HUDEP-2 (cell line): ENCODE measurements around the gene IER5.
A peak's percentile ranks its signal among the peaks of the same experiment; 100 is the strongest.

ENCODE experiments used
- DNase-seq, 76 experiments: peaks; one replicate each; lab custom pipeline; 2025; ENCODE audit not compliant: unreplicated experiment in 76 of 76; lab: John Stamatoyannopoulos, UW

IER5 gene

GRCh38 chr1:181129771-181130606 is 41.5 kb downstream of the IER5 start:
- peak in 53 of 76 experiments; percentile 5 to 73 (median 34) for DNase-seq

GRCh38 chr1:181131255-181131941 is 42.9 kb downstream of the IER5 start:
- no peak for DNase-seq

GRCh38 chr1:181133441-181133951 is 45.0 kb downstream of the IER5 start:
- DNase-seq = no peak

DNA sequence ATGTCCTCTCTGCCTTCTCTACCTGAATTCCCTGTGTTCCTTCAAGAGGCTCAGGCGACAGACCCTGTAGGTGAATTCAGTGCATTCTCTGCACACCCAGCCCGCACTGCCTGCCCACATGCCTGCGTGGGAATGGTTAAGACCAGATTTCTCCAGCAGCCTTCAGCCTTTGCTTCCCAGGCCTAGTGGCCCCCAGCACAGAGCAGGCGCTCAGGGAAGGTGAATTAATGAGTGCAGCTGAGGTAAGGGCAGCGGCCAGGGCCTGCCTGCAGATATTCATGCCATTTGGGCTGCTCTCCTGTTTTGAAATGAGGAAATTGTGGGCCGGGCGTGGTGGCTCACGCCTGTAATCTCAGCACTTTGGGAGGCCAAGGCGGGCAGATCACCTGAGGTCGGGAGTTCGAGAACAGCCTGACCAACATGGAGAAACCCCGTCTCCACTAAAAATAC is 45.5 kb downstream of the IER5 start:
- DNase-seq = no peak

GRCh38 chr1:181134543-181135436 is 46.3 kb downstream of the IER5 start:
- peak in 14 of 76 experiments; percentile 7 to 53 (median 22) for DNase-seq

DNA sequence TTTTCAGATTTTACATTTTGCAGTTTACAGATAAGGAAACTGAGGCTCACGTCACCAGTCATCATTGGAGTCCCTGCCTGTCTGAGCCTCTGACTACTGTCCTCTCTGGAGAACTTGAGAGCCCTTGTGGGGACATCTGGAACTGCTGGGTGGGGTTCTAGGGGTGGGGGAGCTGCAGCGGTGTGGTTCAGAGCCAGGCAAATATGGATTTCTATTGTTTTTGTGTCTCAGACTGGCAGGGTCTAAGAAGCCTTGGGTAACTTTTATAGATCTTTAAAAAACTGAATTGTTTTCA is 46.9 kb downstream of the IER5 start:
- peak in 28 of 76 experiments; percentile 5 to 64 (median 24) for DNase-seq

GRCh38 chr1:181135815-181136737 is 47.6 kb downstream of the IER5 start:
- no peak for DNase-seq

GRCh38 chr1:181136738-181137122 is 48.2 kb downstream of the IER5 start:
- DNase-seq = no peak

DNA sequence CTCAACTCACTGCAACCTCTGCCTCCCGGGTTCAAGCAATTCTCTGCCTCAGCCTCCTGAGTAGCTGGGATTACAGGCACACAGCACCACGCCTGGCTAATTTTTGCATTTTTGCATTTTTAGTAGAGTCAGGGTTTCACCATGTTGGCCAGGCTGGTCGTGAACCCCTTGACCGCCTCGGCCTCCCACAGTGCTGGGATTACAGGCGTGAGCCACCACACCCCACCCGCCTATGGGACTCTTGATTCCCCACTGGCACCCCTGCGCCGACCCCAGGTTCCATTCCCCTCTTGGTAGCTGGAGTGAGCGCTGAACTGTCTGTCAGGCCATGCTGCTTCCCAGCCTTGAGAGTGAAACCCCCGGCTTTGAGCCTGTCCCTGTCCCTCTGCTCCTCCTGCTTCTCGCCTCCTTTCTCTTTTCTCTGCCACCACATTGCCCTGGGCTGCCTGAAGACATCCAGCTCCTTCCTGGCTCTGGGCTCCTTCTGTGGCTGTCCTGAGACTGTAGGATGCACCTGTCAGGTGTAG is 48.8 kb downstream of the IER5 start:
- DNase-seq = no peak

- DNase-seq = no peak
Measured at GRCh38 chr1:181139631-181140061, 51.1 kb downstream of the IER5 start.

DNA sequence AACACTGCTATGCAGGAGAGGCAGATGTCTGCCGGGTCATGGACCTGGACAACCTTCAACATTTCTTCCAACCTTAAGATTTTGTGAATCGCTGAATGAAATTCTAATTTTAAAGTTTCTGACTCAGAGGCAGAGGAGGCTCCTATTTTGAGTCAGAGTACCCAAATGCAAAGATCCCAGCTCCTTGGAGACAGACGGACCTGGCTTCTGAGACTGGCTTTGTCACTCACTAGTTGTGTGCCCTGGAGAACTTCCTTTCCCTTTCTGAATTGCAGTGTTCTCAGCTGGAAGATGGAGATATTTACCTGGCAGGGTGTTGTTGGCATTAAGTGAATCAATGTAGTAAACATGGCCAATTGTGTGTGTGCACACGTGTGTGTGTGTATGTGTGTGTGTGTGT is 51.9 kb downstream of the IER5 start:
- DNase-seq = no peak

DNA sequence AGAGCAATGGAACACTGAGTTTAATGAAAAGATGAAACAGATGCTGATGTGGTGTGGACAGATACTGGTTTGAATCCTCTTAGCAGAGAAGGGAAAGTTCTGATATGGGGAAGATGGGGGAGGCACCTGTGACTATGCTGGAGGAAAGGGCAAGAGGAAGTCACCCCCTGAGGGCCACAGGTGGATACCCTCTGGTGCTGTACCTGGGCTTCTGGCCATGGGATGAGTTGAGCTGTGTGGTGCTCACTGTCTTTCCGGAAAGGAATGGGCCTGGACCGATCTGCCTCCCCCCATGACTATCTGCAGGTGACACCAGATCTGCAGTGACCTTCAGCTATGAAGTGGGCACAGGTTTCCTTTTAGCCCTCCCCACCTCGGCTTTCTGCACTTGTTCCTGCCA is 52.4 kb downstream of the IER5 start:
- no peak for DNase-seq

GRCh38 chr1:181141431-181141910 is 53.0 kb downstream of the IER5 start:
- peak in 5 of 76 experiments; percentile 7 to 32 (median 9) for DNase-seq
